Measurements from ENCODE around the gene ANAPC15. TPM values are rescaled to one million over a fixed set of nuclear protein-coding genes. Genes with fewer than 3 reads are reported as not detected.
A peak's percentile ranks its signal among the peaks of the same experiment; 100 is the strongest.
"Not testable (repeated sequence)": the region's sequence is repeated elsewhere in the genome, so short reads cannot be mapped to it uniquely, and the experiment has no call there.

The ANAPC15 gene
- 10 to 100 TPM; 70.9 to 76.7 (median 75.2) TPM for polyA plus RNA-seq

GRCh38 chr11:72112143-72112977, at the start of gene ANAPC15:
Gene ANAPC15, minus strand, starts transcription at chr11:72112695. Its CDS starts 1,419 bp downstream, at chr11:72111276.
- peak within 1 kb of the TSS; percentile 91 to 99 (median 96) for H3K4me3 Mint-ChIP-seq
- H3K4me1 Mint-ChIP-seq: peaks cover 26 to 29% of the 10 kb centered on the region in 2 donors
- H3K27me3 Mint-ChIP-seq (ENCODE audit: low read depth in 3 of 3): peaks cover 8 to 13% (median 10%) of the 10 kb centered on the region in 3 donors
- peak within 1 kb of the TSS; percentile 93 to 98 (median 97) for H3K27ac Mint-ChIP-seq
- peaks cover 4 to 18% (median 6%) of the 10 kb centered on the region in 3 donors for H3K36me3 Mint-ChIP-seq
- DNase-seq: peak; percentile 98 to 99 (median 99)
- no peaks in the 10 kb centered on the region for H3K9me3 Mint-ChIP-seq

GRCh38 chr11:72160319-72160718, 47.8 kb upstream of the ANAPC15 start:
- Mint-ChIP-seq H3K27ac (no peak overlapping the region), H3K4me3 (no peak overlapping the region), H3K36me3 (no peaks in the 10 kb centered on the region), H3K4me1 (no peaks in the 10 kb centered on the region), H3K27me3 (ENCODE audit: low read depth in 3 of 3) (peaks cover 0 to 5% (median 4%) of the 10 kb centered on the region in 3 donors), H3K9me3 (no peaks in the 10 kb centered on the region)
- DNase-seq: no peak

GRCh38 chr11:72157131-72157530, 44.6 kb upstream of the ANAPC15 start:
- no peak for DNase-seq

GRCh38 chr11:72155751-72156150, 43.3 kb upstream of the ANAPC15 start:
- no peak overlapping the region for H3K27ac Mint-ChIP-seq
- H3K4me3 Mint-ChIP-seq: no peak overlapping the region
- H3K4me1 Mint-ChIP-seq: no peaks in the 10 kb centered on the region
- peaks cover 2 to 16% (median 4%) of the 10 kb centered on the region in 3 donors for H3K27me3 Mint-ChIP-seq (ENCODE audit: low read depth in 3 of 3)
- H3K36me3 Mint-ChIP-seq: no peaks in the 10 kb centered on the region
- no peak for DNase-seq
- no peaks in the 10 kb centered on the region for H3K9me3 Mint-ChIP-seq

More at GRCh38 chr11:72157131-72157530, 44.6 kb upstream of the ANAPC15 start:
- Mint-ChIP-seq H3K4me1 (no peaks in the 10 kb centered on the region), H3K4me3 (no peak overlapping the region), H3K27ac (no peak overlapping the region), H3K36me3 (no peaks in the 10 kb centered on the region), H3K27me3 (ENCODE audit: low read depth in 3 of 3) (peaks cover 1 to 13% (median 4%) of the 10 kb centered on the region in 3 donors), H3K9me3 (no peaks in the 10 kb centered on the region)

GRCh38 chr11:72154816-72155215, 42.3 kb upstream of the ANAPC15 start:
- Mint-ChIP-seq H3K27ac (no peak overlapping the region), H3K4me1 (no peaks in the 10 kb centered on the region), H3K36me3 (no peaks in the 10 kb centered on the region), H3K4me3 (no peak overlapping the region), H3K27me3 (ENCODE audit: low read depth in 3 of 3) (peaks cover 2 to 16% (median 4%) of the 10 kb centered on the region in 3 donors), H3K9me3 (no peaks in the 10 kb centered on the region)
- DNase-seq: no peak

GRCh38 chr11:72153874-72154273, 41.4 kb upstream of the ANAPC15 start:
- not testable (repeated sequence) for H3K4me3 Mint-ChIP-seq, H3K4me1 Mint-ChIP-seq, H3K36me3 Mint-ChIP-seq, H3K9me3 Mint-ChIP-seq, DNase-seq, H3K27ac Mint-ChIP-seq
- H3K27me3 Mint-ChIP-seq (ENCODE audit: low read depth in 3 of 3): peaks cover 2 to 16% (median 2%) of the 10 kb centered on the region in 3 donors

- Mint-ChIP-seq H3K9me3 (no peaks in the 10 kb centered on the region), H3K4me3 (no peak overlapping the region), H3K27me3 (ENCODE audit: low read depth in 3 of 3) (peaks cover 0 to 12% (median 2%) of the 10 kb centered on the region in 3 donors), H3K27ac (no peak overlapping the region), H3K4me1 (no peaks in the 10 kb centered on the region), H3K36me3 (no peaks in the 10 kb centered on the region)
- DNase-seq: no peak
Measured at GRCh38 chr11:72150882-72151281, 38.4 kb upstream of the ANAPC15 start.

GRCh38 chr11:72146625-72147024, 34.1 kb upstream of the ANAPC15 start:
- Mint-ChIP-seq H3K4me1 (no peaks in the 10 kb centered on the region), H3K27me3 (ENCODE audit: low read depth in 3 of 3) (peaks cover 0 to 7% (median 0%) of the 10 kb centered on the region in 3 donors), H3K27ac (no peak overlapping the region), H3K4me3 (no peak overlapping the region), H3K36me3 (no peaks in the 10 kb centered on the region), H3K9me3 (no peaks in the 10 kb centered on the region)
- DNase-seq: no peak

GRCh38 chr11:72144807-72145565, 32.5 kb upstream of the ANAPC15 start:
- Mint-ChIP-seq H3K27ac (no peak overlapping the region), H3K36me3 (no peaks in the 10 kb centered on the region), H3K4me3 (no peak overlapping the region), H3K9me3 (no peaks in the 10 kb centered on the region), H3K27me3 (ENCODE audit: low read depth in 3 of 3) (peaks cover 0 to 7% (median 0%) of the 10 kb centered on the region in 3 donors), H3K4me1 (no peaks in the 10 kb centered on the region)
- DNase-seq: no peak

GRCh38 chr11:72142543-72142942, 30.0 kb upstream of the ANAPC15 start:
- not testable (repeated sequence) for H3K4me1 Mint-ChIP-seq, H3K9me3 Mint-ChIP-seq

GRCh38 chr11:72142086-72142485, 29.6 kb upstream of the ANAPC15 start:
- H3K9me3 Mint-ChIP-seq, H3K36me3 Mint-ChIP-seq, DNase-seq: not testable (repeated sequence)

More at GRCh38 chr11:72142543-72142942, 30.0 kb upstream of the ANAPC15 start:
- not testable (repeated sequence) for H3K36me3 Mint-ChIP-seq; DNase-seq; H3K27me3 Mint-ChIP-seq (ENCODE audit: low read depth in 3 of 3); H3K4me3 Mint-ChIP-seq; H3K27ac Mint-ChIP-seq

GRCh38 chr11:72141066-72141465, 28.6 kb upstream of the ANAPC15 start:
- no peak for DNase-seq
- no peak overlapping the region for H3K27ac Mint-ChIP-seq
- H3K36me3 Mint-ChIP-seq: no peaks in the 10 kb centered on the region
- no peak overlapping the region for H3K4me3 Mint-ChIP-seq
- no peaks in the 10 kb centered on the region for H3K9me3 Mint-ChIP-seq
- H3K27me3 Mint-ChIP-seq (ENCODE audit: low read depth in 3 of 3): peaks cover 0 to 8% (median 0%) of the 10 kb centered on the region in 3 donors
- H3K4me1 Mint-ChIP-seq: no peaks in the 10 kb centered on the region

More at GRCh38 chr11:72142086-72142485, 29.6 kb upstream of the ANAPC15 start:
- H3K27ac Mint-ChIP-seq; H3K27me3 Mint-ChIP-seq (ENCODE audit: low read depth in 3 of 3); H3K4me3 Mint-ChIP-seq; H3K4me1 Mint-ChIP-seq: not testable (repeated sequence)

GRCh38 chr11:72140661-72141060, 28.2 kb upstream of the ANAPC15 start:
- Mint-ChIP-seq H3K36me3 (no peaks in the 10 kb centered on the region), H3K9me3 (no peaks in the 10 kb centered on the region), H3K4me1 (no peaks in the 10 kb centered on the region), H3K27me3 (ENCODE audit: low read depth in 3 of 3) (peaks cover 0 to 8% (median 1%) of the 10 kb centered on the region in 3 donors), H3K4me3 (no peak overlapping the region), H3K27ac (no peak overlapping the region)
- no peak for DNase-seq

GRCh38 chr11:72139500-72139899, 27.0 kb upstream of the ANAPC15 start:
- Mint-ChIP-seq H3K9me3 (no peaks in the 10 kb centered on the region), H3K4me1 (no peaks in the 10 kb centered on the region), H3K27me3 (ENCODE audit: low read depth in 3 of 3) (peaks cover 0 to 8% (median 1%) of the 10 kb centered on the region in 3 donors), H3K4me3 (no peak overlapping the region), H3K36me3 (no peaks in the 10 kb centered on the region), H3K27ac (no peak overlapping the region)
- no peak for DNase-seq

Measured in immature natural killer cell (primary cell).